Measurements from ENCODE around the gene ADD1. TPM values are rescaled to one million over a fixed set of nuclear protein-coding genes. Genes with fewer than 3 reads are reported as not detected.
A peak's percentile ranks its signal among the peaks of the same experiment; 100 is the strongest.

Gene ADD1
- polyA plus RNA-seq, 3 donors, result 76.1 to 122 (median 103) TPM

- peaks cover 0 to 2% (median 0%) of the 10 kb centered on the region in 7 donors for H3K9me3 Mint-ChIP-seq
- peak overlapping the region; percentile 75 to 97 (median 94) for H3K27ac Mint-ChIP-seq
- Histone ChIP-seq H3K79me2 (ENCODE audit: insufficient read depth, low read length) (peaks cover 96% of the 10 kb centered on the region), H3K9me3 (replicated peaks in 1 of 2; ENCODE audit: control insufficient read depth in 1 of 2, insufficient read depth in 1 of 2, low read length in 2 of 2) (no peaks in the 10 kb centered on the region), H3K4me1 (ENCODE audit: control insufficient read depth in 1 of 2, insufficient read depth in 2 of 2, low read length in 2 of 2) (peaks cover 95 to 96% of the 10 kb centered on the region in 2 donors), H4K20me1 (ENCODE audit: insufficient read depth, low read length) (peaks cover 95% of the 10 kb centered on the region), H3K27me3 (ENCODE audit: control insufficient read depth in 2 of 2, insufficient read depth in 2 of 2, low read length in 2 of 2) (no peaks in the 10 kb centered on the region), H3K36me3 (replicated peaks in 1 of 2; ENCODE audit: control insufficient read depth in 1 of 2, insufficient read depth in 2 of 2, low read length in 2 of 2) (peaks cover 47 to 60% of the 10 kb centered on the region in 2 donors), H3K9ac (ENCODE audit: insufficient read depth, low read length, poor library complexity, severe bottlenecking) (peak overlapping the region; percentile 54), H3K4me2 (replicated peaks; ENCODE audit: extremely low read depth, low read length, poor library complexity, severe bottlenecking) (peak overlapping the region; percentile 96), H2AFZ (ENCODE audit: insufficient read depth, low read depth, low read length, poor library complexity, severe bottlenecking) (no peak overlapping the region), H3K27ac (ENCODE audit: low read depth in 1 of 2, low read length in 2 of 2) (peak overlapping the region; percentile 79 to 81), H3K4me3 (replicated peaks in 1 of 3; ENCODE audit: low read depth in 2 of 3, low read length in 3 of 3) (peak overlapping the region in 1 of 3 experiments; percentile 84)
- WGBS (ENCODE audit: insufficient coverage), result 69% methylated on average over 10 of the region's 10 CpGs
- DNase-seq, result peak in 1 of 3 donors; percentile 43
- intact Hi-C loops (cut with micrococcal nuclease), result loop anchor here (5.0 kb wide), 1 partner anchor 47 kb away; no protein-coding TSS in a partner anchor
- peaks cover under 1 to 3% (median 2%) of the 10 kb centered on the region in 3 donors for H3K27me3 Mint-ChIP-seq (ENCODE audit: low read depth in 3 of 3)
- H3K36me3 Mint-ChIP-seq, result peaks cover 45 to 69% of the 10 kb centered on the region in 2 donors
- peak overlapping the region; percentile 27 to 67 for H3K4me3 Mint-ChIP-seq
- TF ChIP-seq CTCF (IDR thresholded peaks at IDR 0.05), result no peak
- peaks cover 89% of the 10 kb centered on the region for H3K4me1 Mint-ChIP-seq
Observed at GRCh38 chr4:2809610-2810180, 33.9 kb upstream of the ADD1 start.

- no peak overlapping the region for H2AFZ ChIP-seq (ENCODE audit: insufficient read depth, low read depth, low read length, poor library complexity, severe bottlenecking)
- peaks cover 95% of the 10 kb centered on the region for H4K20me1 ChIP-seq (ENCODE audit: insufficient read depth, low read length)
- H3K27me3 Mint-ChIP-seq (ENCODE audit: low read depth in 3 of 3), result peaks cover 0 to 3% (median 2%) of the 10 kb centered on the region in 3 donors
- 43% methylated on average over 10 of the region's 10 CpGs for WGBS (ENCODE audit: insufficient coverage)
- H3K4me1 Mint-ChIP-seq, result peaks cover 89% of the 10 kb centered on the region
- H3K9me3 Mint-ChIP-seq, result peaks cover 0 to 2% (median 0%) of the 10 kb centered on the region in 7 donors
- H3K36me3 Mint-ChIP-seq, result peaks cover 46 to 70% of the 10 kb centered on the region in 2 donors
- H3K4me2 ChIP-seq (replicated peaks; ENCODE audit: extremely low read depth, low read length, poor library complexity, severe bottlenecking), result peak overlapping the region; percentile 96
- no peaks in the 10 kb centered on the region for H3K9me3 ChIP-seq (replicated peaks in 1 of 2; ENCODE audit: control insufficient read depth in 1 of 2, insufficient read depth in 1 of 2, low read length in 2 of 2)
- intact Hi-C loops (cut with micrococcal nuclease), result loop anchor here (5.0 kb wide), 1 partner anchor 48 kb away; no protein-coding TSS in a partner anchor
- peak; percentile 42 to 46 (median 45) for DNase-seq
- H3K27me3 ChIP-seq (ENCODE audit: control insufficient read depth in 2 of 2, insufficient read depth in 2 of 2, low read length in 2 of 2), result no peaks in the 10 kb centered on the region
- peak overlapping the region in 1 of 3 experiments; percentile 84 for H3K4me3 ChIP-seq (replicated peaks in 1 of 3; ENCODE audit: low read depth in 2 of 3, low read length in 3 of 3)
- peaks cover 47 to 60% of the 10 kb centered on the region in 2 donors for H3K36me3 ChIP-seq (replicated peaks in 1 of 2; ENCODE audit: control insufficient read depth in 1 of 2, insufficient read depth in 2 of 2, low read length in 2 of 2)
- H3K27ac ChIP-seq (ENCODE audit: low read depth in 1 of 2, low read length in 2 of 2), result peak overlapping the region; percentile 79 to 81
- peaks cover 96% of the 10 kb centered on the region for H3K79me2 ChIP-seq (ENCODE audit: insufficient read depth, low read length)
- peak overlapping the region; percentile 54 for H3K9ac ChIP-seq (ENCODE audit: insufficient read depth, low read length, poor library complexity, severe bottlenecking)
- peak overlapping the region; percentile 60 to 71 for H3K4me3 Mint-ChIP-seq
- H3K4me1 ChIP-seq (ENCODE audit: control insufficient read depth in 1 of 2, insufficient read depth in 2 of 2, low read length in 2 of 2), result peaks cover 95 to 96% of the 10 kb centered on the region in 2 donors
- H3K27ac Mint-ChIP-seq, result peak overlapping the region; percentile 92 to 97 (median 94)
- no peak for TF ChIP-seq CTCF (IDR thresholded peaks at IDR 0.05)
Observed at GRCh38 chr4:2810388-2810787, 33.3 kb upstream of the ADD1 start.
